AG04449 (cell line): ENCODE data around the gene SLX4IP.

ENCODE experiments used
- CTCF ChIA-PET: fragments of 350-600 bp; formaldehyde crosslinking; extraction: SDS; loops from one replicate; lab custom pipeline; 2021; ENCODE audit warnings: antibody characterized with exemption; lab: Yijun Ruan, JAX
- POLR2A ChIA-PET: fragments of 400-600, 350-600 bp; formaldehyde crosslinking; extraction: SDS; loops from one replicate; lab custom pipeline; 2020; ENCODE audit warnings: antibody characterized with exemption, inconsistent platforms; lab: Yijun Ruan, JAX
- DNase-seq: peaks from one replicate; pipeline ENCODE4 v3.0.0-alpha.2; 2010; ENCODE audit warnings: low read depth, low spot score
- H3K4me3 ChIP-seq: 2 replicates; pipeline ENCODE4 v1.5.1; 2011; ENCODE audit warnings: low read depth, mild to moderate bottlenecking, control low read depth, low read length
- CTCF ChIP-seq: IDR thresholded peaks from one replicate; pipeline ENCODE4 v1.5.1; 2011; ENCODE audit warnings: mild to moderate bottlenecking, moderate library complexity, low read length, control low read depth, inconsistent platforms; ENCODE audit not compliant: insufficient read depth; ENCODE audit errors: missing control alignments

SLX4IP gene

GRCh38 chr20:10481676-10482075, 46.6 kb downstream of the SLX4IP start:
- H3K4me3 ChIP-seq, result no peak overlapping the region
- TF ChIP-seq CTCF, result no peak
- ChIA-PET POLR2A (no interaction called here), CTCF (interaction anchor here (0.6 to 1.3 kb wide), 3 partner anchors 9 to 186 kb away, joined by 3 to 6 read pairs (median 4); no protein-coding TSS in a partner anchor)
- DNase-seq, result no peak

- no peak for DNase-seq
- no peak for TF ChIP-seq CTCF
- CTCF ChIA-PET, result no interaction called here
- POLR2A ChIA-PET, result no interaction called here
- H3K4me3 ChIP-seq, result no peak overlapping the region
Measured at GRCh38 chr20:10483691-10484090, 48.6 kb downstream of the SLX4IP start.

GRCh38 chr20:10487142-10488136, 52.3 kb downstream of the SLX4IP start:
- H3K4me3 ChIP-seq, result no peak overlapping the region
- CTCF ChIA-PET, result interaction anchor here (1.3 kb wide), 1 partner anchor 17 kb away, joined by 4 read pairs; no protein-coding TSS in a partner anchor
- no peak for DNase-seq
- no peak for TF ChIP-seq CTCF
- POLR2A ChIA-PET, result no interaction called here

- CTCF ChIA-PET, result no interaction called here
- no peak overlapping the region for H3K4me3 ChIP-seq
- DNase-seq, result no peak
- TF ChIP-seq CTCF, result no peak
- POLR2A ChIA-PET, result no interaction called here
Measured at GRCh38 chr20:10488534-10488933, 53.4 kb downstream of the SLX4IP start.

- H3K4me3 ChIP-seq, result no peak overlapping the region
- no peak for DNase-seq
- POLR2A ChIA-PET, result no interaction called here
- CTCF ChIA-PET, result no interaction called here
- no peak for TF ChIP-seq CTCF
Measured at GRCh38 chr20:10489853-10490252, 54.7 kb downstream of the SLX4IP start.

GRCh38 chr20:10490257-10490656, 55.2 kb downstream of the SLX4IP start:
- no peak for DNase-seq
- no peak for TF ChIP-seq CTCF
- POLR2A ChIA-PET, result no interaction called here
- no peak overlapping the region for H3K4me3 ChIP-seq
- CTCF ChIA-PET, result interaction anchor here (1.4 kb wide), 1 partner anchor 15 kb away, joined by 3 read pairs; no protein-coding TSS in a partner anchor
